ENCODE data around the gene SENP2. TPM values are rescaled to one million over a fixed set of nuclear protein-coding genes. Genes with fewer than 3 reads are reported as not detected.
"Not testable (repeated sequence)": the region's sequence is repeated elsewhere in the genome, so short reads cannot be mapped to it uniquely, and the experiment has no call there.

The SENP2 gene
- total and polyA plus RNA-seq, 2 donors: 12.4 to 29.1 TPM

- not testable (repeated sequence) for H3K4me3 ChIP-seq (ENCODE audit: low read length in 2 of 2); H3K36me3 ChIP-seq (ENCODE audit: control insufficient read depth in 2 of 2, insufficient read depth in 2 of 2, low read length in 1 of 2); H3K27me3 ChIP-seq (ENCODE audit: control insufficient read depth in 2 of 2, insufficient read depth in 1 of 2, low read length in 1 of 2); H3K9me3 ChIP-seq (ENCODE audit: control insufficient read depth in 2 of 2, insufficient read depth in 1 of 2, low read length in 1 of 2); H3K27ac ChIP-seq (ENCODE audit: low read depth in 1 of 2, low read length in 1 of 2); H3K4me1 ChIP-seq (ENCODE audit: control insufficient read depth in 2 of 2, insufficient read depth in 2 of 2, low read length in 2 of 2); DNase-seq (ENCODE audit: low read depth in 6 of 9, low spot score in 9 of 9)
- WGBS: 96% methylated on average over 11 of the region's 11 CpGs
Measured at GRCh38 chr3:185638651-185639050, 52.6 kb downstream of the SENP2 start.

- WGBS: 87% methylated on average over 7 of the region's 7 CpGs
- no peaks in the 10 kb centered on the region for H3K9me3 ChIP-seq (ENCODE audit: control insufficient read depth in 2 of 2, insufficient read depth in 1 of 2, low read length in 1 of 2)
- no peak for DNase-seq (ENCODE audit: low read depth in 6 of 9, low spot score in 9 of 9)
- no peak overlapping the region for H3K27ac ChIP-seq (ENCODE audit: low read depth in 1 of 2, low read length in 1 of 2)
- no peaks in the 10 kb centered on the region for H3K4me1 ChIP-seq (ENCODE audit: control insufficient read depth in 2 of 2, insufficient read depth in 2 of 2, low read length in 2 of 2)
- no peak overlapping the region for H3K4me3 ChIP-seq (ENCODE audit: low read length in 2 of 2)
- no peaks in the 10 kb centered on the region for H3K36me3 ChIP-seq (ENCODE audit: control insufficient read depth in 2 of 2, insufficient read depth in 2 of 2, low read length in 1 of 2)
- no peaks in the 10 kb centered on the region for H3K27me3 ChIP-seq (ENCODE audit: control insufficient read depth in 2 of 2, insufficient read depth in 1 of 2, low read length in 1 of 2)
Measured at GRCh38 chr3:185639632-185640206, 53.6 kb downstream of the SENP2 start.

- 94% methylated on average over 2 of the region's 2 CpGs for WGBS
- DNase-seq (ENCODE audit: low read depth in 6 of 9, low spot score in 9 of 9): no peak
- Histone ChIP-seq H3K9me3 (ENCODE audit: control insufficient read depth in 2 of 2, insufficient read depth in 1 of 2, low read length in 1 of 2) (no peaks in the 10 kb centered on the region), H3K36me3 (ENCODE audit: control insufficient read depth in 2 of 2, insufficient read depth in 2 of 2, low read length in 1 of 2) (no peaks in the 10 kb centered on the region), H3K4me3 (ENCODE audit: low read length in 2 of 2) (no peak overlapping the region), H3K27me3 (ENCODE audit: control insufficient read depth in 2 of 2, insufficient read depth in 1 of 2, low read length in 1 of 2) (no peaks in the 10 kb centered on the region), H3K4me1 (ENCODE audit: control insufficient read depth in 2 of 2, insufficient read depth in 2 of 2, low read length in 2 of 2) (no peaks in the 10 kb centered on the region), H3K27ac (ENCODE audit: low read depth in 1 of 2, low read length in 1 of 2) (no peak overlapping the region)
Measured at GRCh38 chr3:185640308-185640707, 54.2 kb downstream of the SENP2 start.

- not testable (repeated sequence) for H3K4me3 ChIP-seq (ENCODE audit: low read length in 2 of 2); H3K27me3 ChIP-seq (ENCODE audit: control insufficient read depth in 2 of 2, insufficient read depth in 1 of 2, low read length in 1 of 2); H3K4me1 ChIP-seq (ENCODE audit: control insufficient read depth in 2 of 2, insufficient read depth in 2 of 2, low read length in 2 of 2); H3K27ac ChIP-seq (ENCODE audit: low read depth in 1 of 2, low read length in 1 of 2); H3K9me3 ChIP-seq (ENCODE audit: control insufficient read depth in 2 of 2, insufficient read depth in 1 of 2, low read length in 1 of 2); DNase-seq (ENCODE audit: low read depth in 6 of 9, low spot score in 9 of 9)
- H3K36me3 ChIP-seq (ENCODE audit: control insufficient read depth in 2 of 2, insufficient read depth in 2 of 2, low read length in 1 of 2): peaks cover 0 to 12% of the 10 kb centered on the region in 2 donors
- WGBS: 95% methylated on average over 17 of the region's 17 CpGs
Measured at GRCh38 chr3:185645191-185645590, 59.1 kb downstream of the SENP2 start.

GRCh38 chr3:185645596-185646381 lies 59.7 kb downstream of the SENP2 start:
- Histone ChIP-seq H3K36me3 (ENCODE audit: control insufficient read depth in 2 of 2, insufficient read depth in 2 of 2, low read length in 1 of 2) (peaks cover 0 to 12% of the 10 kb centered on the region in 2 donors), H3K9me3 (ENCODE audit: control insufficient read depth in 2 of 2, insufficient read depth in 1 of 2, low read length in 1 of 2) (no peaks in the 10 kb centered on the region), H3K4me3 (ENCODE audit: low read length in 2 of 2) (no peak overlapping the region), H3K4me1 (ENCODE audit: control insufficient read depth in 2 of 2, insufficient read depth in 2 of 2, low read length in 2 of 2) (peaks cover 0 to 6% of the 10 kb centered on the region in 2 donors), H3K27me3 (ENCODE audit: control insufficient read depth in 2 of 2, insufficient read depth in 1 of 2, low read length in 1 of 2) (no peaks in the 10 kb centered on the region), H3K27ac (ENCODE audit: low read depth in 1 of 2, low read length in 1 of 2) (no peak overlapping the region)
- WGBS: 77% methylated on average over 16 of the region's 16 CpGs
- no peak for DNase-seq (ENCODE audit: low read depth in 6 of 9, low spot score in 9 of 9)

- 68% methylated on average over 14 of the region's 14 CpGs for WGBS
- Histone ChIP-seq H3K27ac (ENCODE audit: low read depth in 1 of 2, low read length in 1 of 2) (no peak overlapping the region), H3K4me1 (ENCODE audit: control insufficient read depth in 2 of 2, insufficient read depth in 2 of 2, low read length in 2 of 2) (peaks cover 0 to 6% of the 10 kb centered on the region in 2 donors), H3K27me3 (ENCODE audit: control insufficient read depth in 2 of 2, insufficient read depth in 1 of 2, low read length in 1 of 2) (no peaks in the 10 kb centered on the region), H3K9me3 (ENCODE audit: control insufficient read depth in 2 of 2, insufficient read depth in 1 of 2, low read length in 1 of 2) (no peaks in the 10 kb centered on the region), H3K4me3 (ENCODE audit: low read length in 2 of 2) (no peak overlapping the region), H3K36me3 (ENCODE audit: control insufficient read depth in 2 of 2, insufficient read depth in 2 of 2, low read length in 1 of 2) (peaks cover 0 to 12% of the 10 kb centered on the region in 2 donors)
- no peak for DNase-seq (ENCODE audit: low read depth in 6 of 9, low spot score in 9 of 9)
Measured at GRCh38 chr3:185646382-185647133, 60.5 kb downstream of the SENP2 start.

GRCh38 chr3:185647134-185647879 lies 61.2 kb downstream of the SENP2 start:
- WGBS: 90% methylated on average over 19 of the region's 19 CpGs
- H3K4me1 ChIP-seq (ENCODE audit: control insufficient read depth in 2 of 2, insufficient read depth in 2 of 2, low read length in 2 of 2): peaks cover 0 to 6% of the 10 kb centered on the region in 2 donors
- H3K27me3 ChIP-seq (ENCODE audit: control insufficient read depth in 2 of 2, insufficient read depth in 1 of 2, low read length in 1 of 2): no peaks in the 10 kb centered on the region

GRCh38 chr3:185647880-185648210 lies 61.8 kb downstream of the SENP2 start:
- DNase-seq (ENCODE audit: low read depth in 6 of 9, low spot score in 9 of 9): no peak
- WGBS: 98% methylated on average over 10 of the region's 10 CpGs
- Histone ChIP-seq H3K36me3 (ENCODE audit: control insufficient read depth in 2 of 2, insufficient read depth in 2 of 2, low read length in 1 of 2) (peaks cover 0 to 16% of the 10 kb centered on the region in 2 donors), H3K9me3 (ENCODE audit: control insufficient read depth in 2 of 2, insufficient read depth in 1 of 2, low read length in 1 of 2) (no peaks in the 10 kb centered on the region), H3K27me3 (ENCODE audit: control insufficient read depth in 2 of 2, insufficient read depth in 1 of 2, low read length in 1 of 2) (no peaks in the 10 kb centered on the region), H3K27ac (ENCODE audit: low read depth in 1 of 2, low read length in 1 of 2) (no peak overlapping the region), H3K4me1 (ENCODE audit: control insufficient read depth in 2 of 2, insufficient read depth in 2 of 2, low read length in 2 of 2) (peaks cover 0 to 6% of the 10 kb centered on the region in 2 donors), H3K4me3 (ENCODE audit: low read length in 2 of 2) (no peak overlapping the region)

More at GRCh38 chr3:185647134-185647879, 61.2 kb downstream of the SENP2 start:
- no peak for DNase-seq (ENCODE audit: low read depth in 6 of 9, low spot score in 9 of 9)
- Histone ChIP-seq H3K4me3 (ENCODE audit: low read length in 2 of 2) (no peak overlapping the region), H3K9me3 (ENCODE audit: control insufficient read depth in 2 of 2, insufficient read depth in 1 of 2, low read length in 1 of 2) (no peaks in the 10 kb centered on the region), H3K36me3 (ENCODE audit: control insufficient read depth in 2 of 2, insufficient read depth in 2 of 2, low read length in 1 of 2) (peaks cover 0 to 16% of the 10 kb centered on the region in 2 donors), H3K27ac (ENCODE audit: low read depth in 1 of 2, low read length in 1 of 2) (no peak overlapping the region)

Data from thymus (tissue), 11 donors.